IMR-90 (cell line): Measurements from ENCODE around the gene KLHL36.
"Not testable (repeated sequence)": the region's sequence is repeated elsewhere in the genome, so short reads cannot be mapped to it uniquely, and the experiment has no call there.

ENCODE experiments used
- CTCF ChIP-seq: conservative IDR thresholded peaks from 2 replicates; pipeline ENCODE4 v1.5.1; 2012; ENCODE audit warnings: mild to moderate bottlenecking, low read depth, low read length, improper control_type of control experiment
- FOS ChIP-seq: fragments of 150-350 bp; IDR thresholded peaks from 2 replicates; pipeline ENCODE4 v1.6.1; 2016; ENCODE audit warnings: low read depth, low read length
- POLR2A ChIP-seq: IDR thresholded peaks from 2 replicates; pipeline ENCODE4 v1.6.1; 2012; ENCODE audit warnings: mild to moderate bottlenecking, low read depth, low read length
- RAD21 ChIP-seq: IDR thresholded peaks from 2 replicates; pipeline ENCODE4 v1.6.1; 2012; ENCODE audit warnings: low read length, improper control_type of control experiment
- RFX5 ChIP-seq: IDR thresholded peaks from 2 replicates; pipeline ENCODE4 v1.8.0; 2012; ENCODE audit warnings: low read depth, mild to moderate bottlenecking, low read length, moderate library complexity
- SMC3 ChIP-seq: fragments of 150-350 bp; IDR thresholded peaks from 2 replicates; pipeline ENCODE4 v1.6.1; 2016; ENCODE audit warnings: low read depth, mild to moderate bottlenecking, antibody characterized with exemption, low read length, moderate library complexity
- USF2 ChIP-seq: fragments of 150-350 bp; IDR thresholded peaks from 2 replicates; pipeline ENCODE4 v1.6.1; 2017; ENCODE audit warnings: mild to moderate bottlenecking, antibody characterized with exemption, low read length, low read depth

GRCh38 chr16:84632862-84633261 lies 15.4 kb upstream of the KLHL36 start:
- not testable (repeated sequence) for TF ChIP-seq CTCF, POLR2A, RAD21, USF2, RFX5, FOS, SMC3
